HepG2 (cell line): ENCODE results near the gene MYO16.

Experiments used
- DNMT1 ChIP-seq: sonication (generic); formaldehyde crosslinking; IDR thresholded peaks from 2 replicates; pipeline ENCODE4 v1.5.1; 2020; ENCODE audit warnings: mild to moderate bottlenecking, missing genetic modification reagents
- ZSCAN12 ChIP-seq: sonication (generic); formaldehyde crosslinking; IDR thresholded peaks from 2 replicates; pipeline ENCODE4 v1.9.0; 2021; ENCODE audit warnings: mild to moderate bottlenecking, missing genetic modification reagents

- TF ChIP-seq DNMT1 (CRISPR knock-in tag) (no peak), ZSCAN12 (no peak)
Measured at GRCh38 chr13:109152941-109153340, 523.5 kb downstream of the MYO16 start.
